ENCODE data around the gene INSM1. TPM values are rescaled to one million over a fixed set of nuclear protein-coding genes. Genes with fewer than 3 reads are reported as not detected.

Gene INSM1, protein sequence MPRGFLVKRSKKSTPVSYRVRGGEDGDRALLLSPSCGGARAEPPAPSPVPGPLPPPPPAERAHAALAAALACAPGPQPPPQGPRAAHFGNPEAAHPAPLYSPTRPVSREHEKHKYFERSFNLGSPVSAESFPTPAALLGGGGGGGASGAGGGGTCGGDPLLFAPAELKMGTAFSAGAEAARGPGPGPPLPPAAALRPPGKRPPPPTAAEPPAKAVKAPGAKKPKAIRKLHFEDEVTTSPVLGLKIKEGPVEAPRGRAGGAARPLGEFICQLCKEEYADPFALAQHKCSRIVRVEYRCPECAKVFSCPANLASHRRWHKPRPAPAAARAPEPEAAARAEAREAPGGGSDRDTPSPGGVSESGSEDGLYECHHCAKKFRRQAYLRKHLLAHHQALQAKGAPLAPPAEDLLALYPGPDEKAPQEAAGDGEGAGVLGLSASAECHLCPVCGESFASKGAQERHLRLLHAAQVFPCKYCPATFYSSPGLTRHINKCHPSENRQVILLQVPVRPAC
- total RNA-seq, result 0.16 TPM in 1 of 2 replicates, not detected in the other

DNA sequence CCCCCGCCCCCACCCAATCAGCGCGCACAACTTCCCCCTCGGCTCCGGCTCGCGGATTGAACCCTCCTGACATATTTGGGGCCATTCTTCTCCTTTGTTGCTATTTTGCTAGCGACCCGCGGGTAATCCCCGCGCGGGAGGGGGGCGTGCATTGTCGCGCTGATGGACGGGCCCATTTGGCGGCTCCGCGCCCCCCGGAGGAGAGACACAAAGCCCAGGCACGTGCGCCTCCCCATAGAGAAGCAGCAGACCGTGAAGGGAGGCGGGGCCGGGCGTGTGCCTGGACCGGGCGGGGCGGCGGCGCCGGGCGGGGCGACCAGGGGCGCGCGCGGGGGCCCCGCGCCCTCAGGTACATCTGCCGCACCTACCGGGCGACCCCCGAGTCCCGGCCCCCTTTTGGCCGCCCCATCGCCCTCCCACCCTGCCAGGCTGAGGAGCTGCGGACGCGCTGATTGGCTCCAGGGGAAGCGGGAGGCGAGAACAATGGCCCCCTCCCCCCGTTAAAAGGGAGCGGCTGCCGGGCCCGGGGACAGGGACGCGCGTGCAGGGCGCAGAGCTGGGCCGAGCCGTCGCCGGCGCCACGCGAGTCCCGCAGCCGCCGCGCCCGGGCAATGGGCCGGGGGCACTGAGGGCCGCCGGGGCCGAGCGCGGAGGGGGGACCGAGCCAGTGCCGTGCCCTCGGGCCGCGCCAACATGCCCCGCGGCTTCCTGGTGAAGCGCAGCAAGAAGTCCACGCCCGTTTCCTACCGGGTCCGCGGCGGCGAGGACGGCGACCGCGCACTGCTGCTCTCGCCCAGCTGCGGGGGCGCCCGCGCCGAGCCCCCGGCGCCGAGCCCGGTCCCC lies at the start of gene INSM1:
Gene INSM1, plus strand, starts transcription at position 530 of the 843 bp plus-strand sequence. Its CDS starts 164 bp downstream, at position 694.

